Activated T-cell treated with anti-CD3 and anti-CD28 coated beads, Interleukin-2, amount 50 U/mL, for 72 hours (primary cell): Measurements from ENCODE around the gene EPHB1. TPM values are rescaled to one million over a fixed set of nuclear protein-coding genes. Genes with fewer than 3 reads are reported as not detected.
A peak's percentile ranks its signal among the peaks of the same experiment; 100 is the strongest.

Source experiments
- ATAC-seq, 2 donors: fragments of 150-1000 bp; cut with Tn5 transposase; replicated peaks in 1 of 2; 2 replicates each; pipeline ENCODE4 v1.10.0; 2021; ENCODE audit warnings: moderate library complexity in 2 of 2, mild to moderate bottlenecking in 1 of 2
- DNase-seq, 2 donors: peaks; one replicate each; pipeline ENCODE4 v3.0.0; 2021 to 2022; ENCODE audit warnings: mixed read lengths in 1 of 2
- H3K27ac Mint-ChIP-seq: one replicate; pipeline ENCODE4 v1.8.0; 2022; ENCODE audit warnings: mild to moderate bottlenecking, moderate library complexity, mixed read lengths
- H3K27me3 Mint-ChIP-seq: one replicate; pipeline ENCODE4 v1.8.0; 2022; ENCODE audit warnings: low read depth, mixed read lengths
- H3K36me3 Mint-ChIP-seq, 2 donors: one replicate each; pipeline ENCODE4 v1.8.0; 2022; ENCODE audit warnings: mixed read lengths in 2 of 2, mild to moderate bottlenecking in 1 of 2; ENCODE audit not compliant: insufficient read depth in 2 of 2
- H3K4me1 Mint-ChIP-seq: one replicate; pipeline ENCODE4 v1.8.0; 2022; ENCODE audit warnings: low read depth, mixed read lengths
- H3K4me3 Mint-ChIP-seq, 2 donors: one replicate each; pipeline ENCODE4 v1.8.0; 2022; ENCODE audit warnings: mild to moderate bottlenecking in 2 of 2, mixed read lengths in 2 of 2, moderate library complexity in 2 of 2
- H3K9me3 Mint-ChIP-seq, 2 donors: one replicate each; pipeline ENCODE4 v1.8.0; 2022; ENCODE audit warnings: mixed read lengths in 2 of 2
- total RNA-seq, 2 donors: library from RNA; stranded (reverse); gene quantifications; one replicate each; pipeline ENCODE4 v1.2.3, GENCODE V29; 2022

Gene EPHB1
- total RNA-seq, 2 donors from 2014 or later, result 0.43 to 1.3 TPM

DNA sequence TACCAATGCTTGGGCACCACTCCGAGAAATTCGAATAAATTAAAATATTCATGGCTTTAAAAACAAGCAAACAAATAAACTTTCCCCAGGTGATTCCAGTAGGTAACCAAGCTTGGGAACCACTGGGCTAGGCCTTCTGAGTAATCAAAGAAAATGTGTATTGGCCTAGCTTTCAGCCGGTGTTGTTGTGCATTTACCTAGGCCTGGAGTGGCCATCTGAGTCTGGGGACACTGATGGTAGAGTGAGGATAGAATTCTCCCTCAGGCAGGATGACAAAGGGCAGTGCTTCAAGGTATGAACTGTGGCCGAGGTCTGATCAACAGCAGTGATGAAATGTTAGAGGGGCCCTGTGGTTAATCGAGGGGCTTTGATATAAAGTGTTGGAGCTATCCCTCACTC is 440.5 kb downstream of the EPHB1 start:
- Mint-ChIP-seq H3K4me1 (no peaks in the 10 kb centered on the region), H3K27ac (no peak overlapping the region), H3K9me3 (peaks cover 0 to 4% of the 10 kb centered on the region in 2 donors), H3K36me3 (no peaks in the 10 kb centered on the region), H3K27me3 (no peaks in the 10 kb centered on the region), H3K4me3 (no peak overlapping the region)
- DNase-seq (no peak), ATAC-seq (no peak)

GRCh38 chr3:135237371-135238143 is 442.5 kb downstream of the EPHB1 start:
- Mint-ChIP-seq H3K36me3 (no peaks in the 10 kb centered on the region), H3K27me3 (no peaks in the 10 kb centered on the region), H3K27ac (no peak overlapping the region), H3K4me1 (no peaks in the 10 kb centered on the region), H3K9me3 (peaks cover 0 to 4% of the 10 kb centered on the region in 2 donors), H3K4me3 (no peak overlapping the region)
- DNase-seq (no peak), ATAC-seq (no peak)

DNA sequence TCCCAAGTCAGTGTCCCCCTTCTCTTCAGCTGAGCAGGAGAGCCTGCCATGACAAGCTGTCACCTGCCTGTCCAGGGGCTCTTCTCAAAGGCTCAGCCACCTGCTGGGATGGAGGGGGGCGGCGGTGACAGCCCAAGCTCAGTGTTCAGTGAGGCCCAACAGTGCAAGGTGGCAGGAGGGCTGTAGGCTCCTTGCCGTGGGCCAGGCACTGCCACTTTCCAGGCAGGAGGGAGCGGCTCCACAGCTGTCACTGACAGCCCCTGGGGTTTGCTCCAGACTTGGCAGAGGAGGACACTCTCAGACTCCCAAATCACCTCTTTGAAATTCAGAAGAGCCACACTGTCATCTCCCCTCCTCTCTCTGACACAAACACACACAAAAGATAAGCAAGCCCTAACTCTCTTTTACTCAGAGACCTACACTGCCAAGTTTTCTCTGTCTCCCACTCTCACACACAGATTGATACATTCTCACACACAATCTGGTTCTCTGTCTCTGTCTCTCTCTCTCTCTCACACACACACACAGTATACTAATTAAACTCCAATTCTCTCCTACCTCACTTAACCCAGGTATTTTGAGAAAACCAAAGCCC is 443.3 kb downstream of the EPHB1 start:
- H3K4me1 Mint-ChIP-seq, result no peaks in the 10 kb centered on the region
- ATAC-seq (no peak), DNase-seq (no peak)
- H3K4me3 Mint-ChIP-seq, result no peak overlapping the region
- peaks cover 0 to 4% of the 10 kb centered on the region in 2 donors for H3K9me3 Mint-ChIP-seq
- peak overlapping the region; percentile 6 for H3K27ac Mint-ChIP-seq
- H3K36me3 Mint-ChIP-seq, result no peaks in the 10 kb centered on the region
- H3K27me3 Mint-ChIP-seq, result no peaks in the 10 kb centered on the region

- no peak for DNase-seq
- no peak for ATAC-seq
- H3K4me3 Mint-ChIP-seq, result no peak overlapping the region
- H3K36me3 Mint-ChIP-seq, result no peaks in the 10 kb centered on the region
- peaks cover 0 to 3% of the 10 kb centered on the region in 2 donors for H3K9me3 Mint-ChIP-seq
- H3K27ac Mint-ChIP-seq, result peak overlapping the region; percentile 6
- H3K27me3 Mint-ChIP-seq, result no peaks in the 10 kb centered on the region
- no peaks in the 10 kb centered on the region for H3K4me1 Mint-ChIP-seq
Measured at GRCh38 chr3:135238871-135239614, 444.0 kb downstream of the EPHB1 start.

GRCh38 chr3:135239615-135239884 is 444.5 kb downstream of the EPHB1 start:
- Mint-ChIP-seq H3K27me3 (no peaks in the 10 kb centered on the region), H3K9me3 (no peaks in the 10 kb centered on the region), H3K4me1 (no peaks in the 10 kb centered on the region), H3K27ac (no peak overlapping the region), H3K4me3 (no peak overlapping the region), H3K36me3 (no peaks in the 10 kb centered on the region)
- DNase-seq (no peak), ATAC-seq (no peak)

DNA sequence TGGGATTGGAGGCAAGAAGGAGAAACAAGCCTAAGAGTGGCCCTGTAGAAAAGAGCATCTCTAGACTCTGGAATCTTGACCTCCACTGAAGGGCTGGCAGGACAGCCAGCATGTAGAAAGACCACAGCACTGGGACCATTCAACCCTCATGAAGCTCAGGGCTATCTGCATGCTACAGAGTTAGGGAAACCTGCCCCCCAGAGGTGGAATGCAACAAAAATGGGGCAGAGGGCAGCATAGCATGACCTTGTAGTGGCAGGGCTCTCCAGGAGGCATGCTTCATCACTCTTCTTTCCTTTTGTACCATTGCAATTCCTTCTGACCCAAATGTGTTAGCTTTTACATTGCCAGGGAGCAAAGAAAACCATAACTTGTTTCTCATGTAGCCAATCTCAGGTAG is 445.4 kb downstream of the EPHB1 start:
- ATAC-seq, result peak in 1 of 2 donors; percentile 33
- Mint-ChIP-seq H3K27me3 (no peaks in the 10 kb centered on the region), H3K4me1 (no peaks in the 10 kb centered on the region), H3K4me3 (no peak overlapping the region), H3K27ac (no peak overlapping the region), H3K36me3 (no peaks in the 10 kb centered on the region), H3K9me3 (peaks cover 0 to 2% of the 10 kb centered on the region in 2 donors)
- no peak for DNase-seq

- H3K36me3 Mint-ChIP-seq, result no peaks in the 10 kb centered on the region
- DNase-seq (no peak), ATAC-seq (no peak)
- no peak overlapping the region for H3K4me3 Mint-ChIP-seq
- no peaks in the 10 kb centered on the region for H3K27me3 Mint-ChIP-seq
- no peaks in the 10 kb centered on the region for H3K4me1 Mint-ChIP-seq
- peaks cover 0 to 2% of the 10 kb centered on the region in 2 donors for H3K9me3 Mint-ChIP-seq
- no peak overlapping the region for H3K27ac Mint-ChIP-seq
Measured at GRCh38 chr3:135242285-135242684, 447.2 kb downstream of the EPHB1 start.

- ATAC-seq, result no peak
Measured at GRCh38 chr3:135243616-135244015, 448.6 kb downstream of the EPHB1 start.

GRCh38 chr3:135246027-135246426 is 451.0 kb downstream of the EPHB1 start:
- ATAC-seq (no peak), DNase-seq (no peak)
- Mint-ChIP-seq H3K36me3 (no peaks in the 10 kb centered on the region), H3K27me3 (no peaks in the 10 kb centered on the region), H3K9me3 (peaks cover 0 to 2% of the 10 kb centered on the region in 2 donors), H3K4me1 (no peaks in the 10 kb centered on the region), H3K4me3 (no peak overlapping the region), H3K27ac (no peak overlapping the region)

More at GRCh38 chr3:135243616-135244015, 448.6 kb downstream of the EPHB1 start:
- H3K9me3 Mint-ChIP-seq, result peaks cover 0 to 2% of the 10 kb centered on the region in 2 donors
- no peaks in the 10 kb centered on the region for H3K27me3 Mint-ChIP-seq
- DNase-seq, result no peak
- H3K4me1 Mint-ChIP-seq, result no peaks in the 10 kb centered on the region
- H3K36me3 Mint-ChIP-seq, result no peaks in the 10 kb centered on the region
- H3K27ac Mint-ChIP-seq, result no peak overlapping the region
- no peak overlapping the region for H3K4me3 Mint-ChIP-seq

GRCh38 chr3:135248213-135248612 is 453.2 kb downstream of the EPHB1 start:
- Mint-ChIP-seq H3K36me3 (no peaks in the 10 kb centered on the region), H3K27ac (no peak overlapping the region), H3K4me1 (no peaks in the 10 kb centered on the region), H3K27me3 (no peaks in the 10 kb centered on the region), H3K4me3 (no peak overlapping the region), H3K9me3 (peaks cover 0 to 2% of the 10 kb centered on the region in 2 donors)
- ATAC-seq, result no peak
- DNase-seq, result no peak

DNA sequence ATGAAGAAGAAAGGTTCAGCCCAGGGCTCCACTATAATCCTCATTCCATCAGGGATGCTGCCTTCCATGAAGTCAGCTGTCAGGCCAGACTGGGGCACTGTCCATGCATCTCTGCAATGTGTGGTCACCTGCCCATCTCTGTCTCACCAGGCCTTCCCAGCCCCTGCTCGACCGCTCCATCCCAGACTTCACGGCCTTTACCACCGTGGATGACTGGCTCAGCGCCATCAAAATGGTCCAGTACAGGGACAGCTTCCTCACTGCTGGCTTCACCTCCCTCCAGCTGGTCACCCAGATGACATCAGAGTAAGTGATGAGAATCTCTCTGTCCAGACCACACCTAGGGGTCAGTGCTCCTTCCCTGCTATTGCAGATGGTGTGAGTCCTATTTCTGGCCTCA is 454.1 kb downstream of the EPHB1 start:
- peaks cover 0 to 2% of the 10 kb centered on the region in 2 donors for H3K9me3 Mint-ChIP-seq
- DNase-seq (no peak), ATAC-seq (no peak)
- H3K4me3 Mint-ChIP-seq, result no peak overlapping the region
- H3K36me3 Mint-ChIP-seq, result no peaks in the 10 kb centered on the region
- no peaks in the 10 kb centered on the region for H3K4me1 Mint-ChIP-seq
- no peak overlapping the region for H3K27ac Mint-ChIP-seq
- no peaks in the 10 kb centered on the region for H3K27me3 Mint-ChIP-seq

DNA sequence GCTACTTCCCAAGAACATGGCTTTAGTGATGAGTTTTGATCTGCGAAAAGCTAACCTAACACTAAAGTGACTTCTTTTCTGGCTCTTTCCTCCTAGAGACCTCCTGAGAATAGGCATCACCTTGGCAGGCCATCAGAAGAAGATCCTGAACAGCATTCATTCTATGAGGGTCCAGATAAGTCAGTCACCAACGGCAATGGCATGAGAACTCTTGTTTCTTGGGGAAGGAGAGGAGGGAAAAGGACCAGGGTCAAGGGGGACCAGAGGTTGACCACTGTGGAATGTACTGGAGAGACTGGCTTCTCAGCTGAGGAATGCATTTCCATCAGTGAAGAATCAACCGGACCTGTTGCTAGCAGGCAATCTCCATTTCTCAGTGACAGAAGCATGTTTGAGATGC is 463.9 kb downstream of the EPHB1 start:
- Mint-ChIP-seq H3K4me3 (no peak overlapping the region), H3K27ac (no peak overlapping the region), H3K36me3 (no peaks in the 10 kb centered on the region), H3K9me3 (peaks cover 6 to 10% of the 10 kb centered on the region in 2 donors), H3K27me3 (peaks cover 7% of the 10 kb centered on the region), H3K4me1 (no peaks in the 10 kb centered on the region)
- ATAC-seq, result no peak
- DNase-seq, result no peak

GRCh38 chr3:135260025-135260424 is 465.0 kb downstream of the EPHB1 start:
- H3K4me3 Mint-ChIP-seq, result no peak overlapping the region
- H3K27me3 Mint-ChIP-seq, result peaks cover 7% of the 10 kb centered on the region
- H3K27ac Mint-ChIP-seq, result no peak overlapping the region
- H3K9me3 Mint-ChIP-seq, result peaks cover 6 to 10% of the 10 kb centered on the region in 2 donors
- DNase-seq, result no peak
- H3K4me1 Mint-ChIP-seq, result no peaks in the 10 kb centered on the region
- H3K36me3 Mint-ChIP-seq, result no peaks in the 10 kb centered on the region
- no peak for ATAC-seq
